G401.6 (cell line): ENCODE data around the gene GCNA.
"Not testable (repeated sequence)": the region's sequence is repeated elsewhere in the genome, so short reads cannot be mapped to it uniquely, and the experiment has no call there.

Source experiments
- FAIRE-seq: peaks from 2 replicates; lab custom pipeline; 2012; peaks lifted over from hg19 to GRCh38; lab: Jason Lieb, UNC

GCNA gene

DNA sequence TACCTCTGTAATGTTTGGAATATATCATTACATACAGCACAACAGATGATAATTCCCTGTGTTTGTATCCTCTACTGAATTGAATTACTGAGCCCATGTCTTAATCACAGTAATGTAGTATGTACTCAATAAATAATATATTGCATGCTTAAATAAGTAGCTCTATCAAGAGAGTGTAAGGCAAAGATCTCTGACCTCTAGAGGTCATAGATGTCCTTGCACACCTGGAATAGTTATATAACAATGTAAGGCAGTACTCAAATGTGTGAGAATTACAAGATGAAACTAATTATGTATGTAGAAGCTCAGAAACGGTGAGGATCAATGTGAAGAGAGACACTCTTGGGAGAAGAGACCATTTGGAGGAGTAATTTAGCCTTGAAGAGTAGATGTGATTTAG is 14.3 kb upstream of the GCNA start:
- FAIRE-seq: no peak

DNA sequence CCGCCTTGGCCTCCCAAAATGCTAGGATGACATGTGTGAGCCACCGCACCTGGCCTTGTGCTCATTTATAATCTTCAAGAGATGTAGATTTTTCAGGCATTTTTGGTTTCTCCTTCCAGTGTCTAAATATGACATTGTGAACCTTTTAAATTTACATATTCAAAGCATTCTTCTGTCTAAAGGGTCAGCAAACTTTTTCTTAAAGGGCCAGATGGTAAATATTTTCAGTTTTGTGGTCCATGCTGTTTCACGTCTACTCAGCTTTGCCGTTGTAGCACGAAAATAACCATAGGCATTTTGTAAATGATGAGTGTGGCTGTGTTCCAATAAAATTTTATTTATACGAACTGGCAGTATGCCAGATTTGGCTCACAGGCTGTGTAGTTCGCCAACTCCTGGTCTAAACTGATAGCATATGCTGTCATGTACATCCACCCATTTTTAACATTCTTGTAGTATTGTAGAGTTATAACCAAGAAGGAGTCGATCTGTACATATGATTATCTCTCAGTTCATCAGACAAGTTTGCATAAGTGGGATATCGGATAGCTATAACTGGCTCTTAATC is 12.7 kb upstream of the GCNA start:
- FAIRE-seq: no peak

DNA sequence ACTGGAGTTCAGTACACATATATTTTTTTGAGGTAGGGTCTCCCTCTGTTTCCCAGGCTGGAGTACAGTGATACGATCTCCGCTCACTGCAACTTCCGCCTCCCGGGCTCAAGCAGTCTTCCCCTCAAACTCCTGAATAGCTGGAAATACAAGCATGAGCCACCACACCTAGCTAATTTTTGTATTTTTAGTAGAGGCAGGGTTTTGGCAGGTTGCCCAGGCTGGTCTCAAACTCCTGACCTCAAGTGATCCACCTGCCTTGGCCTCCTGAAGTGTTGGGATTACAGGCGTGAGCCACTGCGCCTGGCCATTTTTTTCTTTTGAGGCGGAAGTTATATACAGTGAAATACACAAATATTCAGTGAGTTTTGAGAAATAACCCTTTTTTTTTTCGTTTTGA is 6.8 kb upstream of the GCNA start:
- not testable (repeated sequence) for FAIRE-seq

DNA sequence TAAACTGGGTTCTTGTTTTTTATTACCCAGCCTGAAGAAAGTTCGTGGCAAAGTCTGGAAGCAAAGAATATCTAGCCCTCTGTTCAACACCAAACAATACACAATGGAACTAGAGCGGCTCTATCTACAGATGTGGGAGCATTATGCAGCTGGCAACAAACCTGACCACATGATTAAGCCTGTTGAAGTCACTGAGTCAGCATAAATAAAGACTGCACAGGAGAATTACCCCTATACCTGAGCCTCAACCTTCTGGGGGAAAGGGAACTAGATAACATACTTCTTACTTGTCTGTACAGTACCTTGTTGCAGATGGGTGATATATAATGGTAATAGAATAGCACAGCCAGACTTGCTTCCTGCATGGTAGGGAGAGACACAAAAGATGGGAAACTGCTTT is 4.6 kb upstream of the GCNA start:
- FAIRE-seq: no peak

DNA sequence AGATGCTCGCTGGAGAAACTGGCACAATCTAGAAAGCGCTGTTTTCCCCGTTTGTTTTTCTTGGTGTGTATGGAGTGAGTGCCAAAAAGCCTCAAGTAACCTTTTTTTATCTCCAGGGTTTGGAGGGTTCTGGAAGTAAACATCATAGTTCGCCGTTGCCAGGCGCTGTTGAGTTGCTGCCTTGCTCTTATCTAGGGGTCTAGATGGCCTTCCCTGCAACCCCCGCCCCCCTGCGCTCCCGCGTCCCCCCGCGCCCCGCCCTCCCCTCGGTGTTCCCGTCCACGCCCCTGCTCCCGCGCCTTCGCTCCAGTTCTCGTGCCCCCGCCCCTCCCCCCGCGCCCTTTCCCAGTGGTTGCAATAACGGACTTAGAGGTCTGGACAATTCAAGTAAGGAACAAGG is 555 bp upstream of the GCNA start:
- no peak for FAIRE-seq

DNA sequence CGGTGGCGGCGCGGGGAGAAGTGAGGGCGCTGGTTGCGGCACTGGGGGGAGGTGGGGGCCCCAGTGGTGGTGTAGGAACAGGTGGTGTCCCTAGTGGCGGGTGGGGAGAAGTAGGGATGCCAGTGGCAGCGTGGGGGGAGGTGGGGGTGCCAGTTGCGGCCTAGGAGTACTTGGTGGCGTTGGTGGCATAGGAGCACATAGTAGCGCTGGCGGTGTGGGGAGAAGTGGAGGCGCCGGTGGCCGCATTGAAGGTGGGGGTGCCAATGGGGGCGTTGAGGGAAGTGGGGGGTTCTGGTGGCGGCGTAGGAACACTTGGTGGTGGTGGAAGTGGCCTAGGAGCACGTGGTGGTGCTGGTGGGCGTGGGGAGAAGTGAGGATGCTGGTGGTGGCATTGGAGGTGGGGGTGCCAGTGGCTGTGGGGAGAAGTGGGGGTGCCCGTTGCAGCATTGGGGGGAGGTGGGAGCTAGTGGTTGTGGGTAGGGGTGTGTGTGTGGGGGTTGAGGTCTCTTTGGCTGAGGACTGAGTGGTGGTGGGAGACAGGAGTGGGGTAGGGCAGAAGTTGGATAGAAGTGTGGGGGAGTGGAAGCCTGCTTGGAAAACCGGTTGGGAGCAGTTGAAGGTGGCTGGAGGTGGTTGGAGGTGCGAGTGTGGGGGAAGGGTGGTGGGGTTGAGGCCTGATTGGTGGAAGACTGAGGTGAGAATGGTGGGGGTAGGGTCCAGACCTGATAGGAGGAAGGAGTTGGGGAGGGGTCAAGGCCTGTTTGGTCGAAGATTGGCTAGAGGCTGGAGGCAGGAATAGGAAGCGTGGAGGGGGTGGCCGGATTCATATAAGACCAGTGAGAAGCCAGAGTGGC is 1.1 kb downstream of the GCNA start:
- FAIRE-seq: no peak

DNA sequence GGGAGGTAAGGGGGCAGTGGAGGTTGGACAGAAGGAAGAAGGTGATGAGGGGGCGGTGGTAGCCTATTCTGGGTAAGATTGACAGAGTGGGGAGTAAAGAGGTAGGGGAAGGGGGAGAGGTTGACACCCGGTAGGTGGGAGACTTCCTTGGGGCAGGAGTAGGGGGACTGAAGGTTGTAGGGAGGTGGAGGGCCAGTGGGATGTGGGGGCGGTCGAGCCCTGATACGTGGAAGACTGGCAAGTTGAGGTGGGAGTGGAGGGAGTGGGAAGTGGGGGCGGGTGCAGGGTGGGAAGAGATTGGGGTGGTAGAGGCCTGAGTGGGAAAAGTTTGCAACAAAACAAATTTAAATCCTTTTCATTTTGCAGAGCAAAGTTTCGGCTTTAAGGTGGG is 1.7 kb downstream of the GCNA start:
- FAIRE-seq: no peak

DNA sequence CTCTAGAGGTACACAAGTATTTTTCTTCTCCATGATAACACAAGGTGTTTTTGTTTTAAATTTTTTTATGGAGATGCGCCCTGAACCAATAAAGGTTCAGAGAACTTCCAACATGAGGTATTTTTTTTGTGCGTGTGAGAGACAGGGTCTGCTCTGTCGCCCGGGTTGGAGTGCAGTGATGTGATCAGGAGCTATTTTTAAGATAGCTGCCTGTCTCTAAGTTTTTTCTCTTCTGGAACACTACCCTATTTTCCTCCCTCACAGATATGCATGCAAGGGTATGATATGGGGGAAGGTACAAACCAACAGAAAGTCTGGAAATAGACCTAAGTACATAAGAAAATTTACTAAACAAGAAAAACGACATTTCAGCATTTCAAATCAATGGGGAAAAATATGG is 3.0 kb downstream of the GCNA start:
- no peak for FAIRE-seq

DNA sequence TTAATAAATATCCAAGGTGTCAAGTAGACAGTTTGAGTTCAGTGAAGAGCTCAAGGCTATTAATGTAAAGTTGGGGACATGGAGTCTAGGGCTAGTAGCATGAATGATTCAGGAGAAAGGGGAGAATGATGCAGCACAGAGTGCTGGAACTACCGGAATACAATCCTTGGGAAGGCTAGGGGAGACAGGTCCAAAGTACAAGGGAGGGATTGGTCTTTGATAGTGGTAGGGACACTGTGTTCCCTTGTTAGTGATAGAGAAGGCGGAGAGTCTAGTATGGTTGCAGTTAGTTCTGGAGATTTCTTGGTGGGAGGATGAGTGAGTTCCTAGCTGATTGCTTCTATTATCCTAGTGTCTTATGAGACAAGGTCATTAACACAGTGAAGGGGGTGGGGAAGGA is 8.7 kb downstream of the GCNA start:
- FAIRE-seq: no peak

DNA sequence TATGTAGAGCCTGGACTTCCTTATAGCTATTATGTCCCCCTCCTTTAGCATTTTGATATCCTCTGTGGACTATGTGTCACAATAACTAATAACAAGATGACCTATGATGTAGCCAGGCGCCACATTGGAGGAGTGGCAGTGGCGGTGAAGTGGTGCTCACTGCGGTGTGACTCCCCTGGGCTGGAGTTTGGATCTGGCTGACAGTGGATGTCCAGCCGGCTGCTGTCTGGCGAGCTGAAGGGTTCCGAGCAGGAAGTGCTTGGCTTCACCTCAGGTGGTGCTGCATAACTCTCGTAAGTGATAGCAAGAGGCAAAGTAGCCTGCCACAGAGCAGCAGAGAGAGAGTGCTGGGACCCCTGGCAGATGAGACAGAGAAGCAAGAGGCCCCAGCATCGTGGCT is 15.0 kb downstream of the GCNA start:
- not testable (repeated sequence) for FAIRE-seq

DNA sequence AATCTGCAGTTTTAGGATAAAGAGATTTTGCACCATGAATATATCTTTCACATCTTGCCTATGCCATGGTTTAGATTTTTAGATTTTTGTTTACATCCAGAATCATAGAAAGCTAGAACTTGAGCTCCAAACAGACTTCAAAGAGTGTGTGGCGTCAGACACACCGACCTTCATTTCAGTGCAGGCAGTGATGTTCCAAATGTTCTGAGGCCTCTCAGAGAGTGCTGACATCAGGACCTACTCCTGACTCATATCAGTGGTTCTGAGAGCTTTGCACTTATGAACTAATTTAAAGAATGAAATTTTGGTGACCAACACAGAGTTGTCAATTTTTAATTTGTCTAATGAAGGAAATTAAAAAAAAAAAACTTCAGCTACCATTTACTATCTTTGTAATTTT is 21.7 kb downstream of the GCNA start:
- no peak for FAIRE-seq

DNA sequence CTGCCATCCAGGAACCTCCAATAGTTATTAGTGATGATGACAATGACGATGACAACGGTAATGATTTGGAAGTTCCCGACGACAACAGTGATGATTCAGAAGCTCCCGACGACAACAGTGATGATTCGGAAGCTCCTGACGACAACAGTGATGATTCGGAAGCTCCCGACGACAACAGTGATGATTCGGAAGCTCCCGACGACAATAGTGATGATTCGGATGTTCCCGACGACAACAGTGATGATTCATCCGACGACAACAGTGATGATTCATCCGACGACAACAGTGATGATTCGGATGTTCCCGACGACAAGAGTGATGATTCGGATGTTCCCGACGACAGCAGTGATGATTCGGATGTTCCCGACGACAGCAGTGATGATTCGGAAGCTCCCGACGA is 25.4 kb downstream of the GCNA start:
- FAIRE-seq: no peak

DNA sequence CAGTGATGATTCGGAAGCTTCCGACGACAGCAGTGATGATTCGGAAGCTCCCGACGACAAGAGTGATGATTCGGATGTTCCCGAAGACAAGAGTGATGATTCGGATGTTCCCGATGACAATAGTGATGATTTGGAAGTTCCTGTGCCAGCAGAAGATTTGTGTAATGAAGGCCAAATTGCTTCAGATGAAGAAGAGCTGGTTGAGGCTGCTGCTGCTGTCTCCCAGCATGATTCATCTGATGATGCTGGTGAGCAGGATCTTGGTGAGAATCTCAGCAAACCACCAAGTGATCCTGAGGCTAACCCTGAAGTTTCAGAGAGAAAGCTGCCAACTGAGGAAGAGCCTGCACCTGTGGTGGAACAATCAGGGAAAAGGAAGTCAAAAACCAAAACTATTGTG is 25.9 kb downstream of the GCNA start:
- no peak for FAIRE-seq

DNA sequence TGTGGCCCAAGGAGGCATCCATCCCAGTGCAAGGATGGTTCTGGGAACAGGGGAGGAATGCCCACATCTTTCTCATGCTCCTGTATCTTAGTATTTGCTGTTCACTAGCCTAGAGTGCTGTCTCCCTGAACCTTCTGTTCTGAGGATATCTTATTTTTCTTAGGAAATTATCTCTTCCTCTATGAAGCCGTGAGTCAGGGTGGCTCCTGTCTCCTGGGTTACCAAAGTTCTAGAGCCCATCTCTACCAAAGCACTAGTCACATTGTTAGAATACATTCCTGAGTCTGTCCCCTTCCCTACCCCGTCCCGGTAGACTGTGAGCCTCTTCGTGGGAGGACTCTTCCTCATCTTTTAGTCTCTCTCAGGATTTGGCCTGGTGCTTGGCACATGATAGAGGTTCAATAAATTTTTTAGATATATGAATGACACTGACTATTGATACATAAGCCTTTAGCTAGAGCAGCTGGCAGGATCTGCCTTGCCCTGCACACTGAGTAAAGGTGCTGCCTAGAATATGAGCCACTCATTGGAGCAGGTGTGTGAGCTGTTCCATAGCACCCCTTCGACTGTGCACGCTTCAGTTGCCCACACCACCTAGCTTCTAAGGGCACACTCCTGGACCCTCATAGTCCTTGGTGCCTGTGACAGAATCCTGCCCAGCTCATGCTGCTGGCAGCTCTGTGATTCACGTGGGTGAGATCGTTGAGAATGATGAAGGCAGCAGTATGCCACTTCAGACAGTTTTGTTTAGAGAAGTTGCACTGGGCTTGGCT is 26.7 kb downstream of the GCNA start:
- FAIRE-seq: no peak

DNA sequence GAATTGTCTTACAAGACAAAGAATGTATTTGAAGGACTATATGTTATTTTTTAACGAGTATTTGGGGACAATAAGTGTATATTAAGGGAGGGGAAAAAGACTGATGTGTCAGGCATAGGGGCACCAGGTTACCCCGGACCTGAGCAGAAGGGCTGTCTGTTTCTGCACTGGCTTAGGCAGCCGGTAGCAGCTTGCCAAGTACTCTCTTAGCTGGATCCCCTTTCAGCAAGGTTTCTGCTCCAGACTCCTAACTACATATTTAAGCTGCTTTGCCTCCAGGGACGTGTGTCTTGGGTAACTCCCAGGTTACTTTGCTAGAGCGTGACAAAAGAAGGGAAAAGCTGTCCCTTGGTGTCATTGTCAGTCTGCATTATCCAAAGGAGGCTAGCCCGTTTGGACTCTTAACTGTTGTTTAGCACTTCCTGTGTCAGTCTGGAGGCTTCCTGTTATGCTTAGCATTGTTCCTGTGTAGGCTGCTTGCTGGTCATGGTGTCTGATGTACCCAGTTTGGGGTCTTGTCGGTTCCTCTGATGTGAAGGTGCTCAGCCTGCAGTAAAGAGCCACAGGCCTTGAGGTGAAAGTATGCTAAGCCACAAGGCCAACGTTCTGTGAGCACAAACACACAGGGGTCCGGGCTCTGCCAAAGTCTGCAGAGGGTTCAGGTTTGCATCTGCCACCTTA is 28.4 kb downstream of the GCNA start:
- FAIRE-seq: no peak

DNA sequence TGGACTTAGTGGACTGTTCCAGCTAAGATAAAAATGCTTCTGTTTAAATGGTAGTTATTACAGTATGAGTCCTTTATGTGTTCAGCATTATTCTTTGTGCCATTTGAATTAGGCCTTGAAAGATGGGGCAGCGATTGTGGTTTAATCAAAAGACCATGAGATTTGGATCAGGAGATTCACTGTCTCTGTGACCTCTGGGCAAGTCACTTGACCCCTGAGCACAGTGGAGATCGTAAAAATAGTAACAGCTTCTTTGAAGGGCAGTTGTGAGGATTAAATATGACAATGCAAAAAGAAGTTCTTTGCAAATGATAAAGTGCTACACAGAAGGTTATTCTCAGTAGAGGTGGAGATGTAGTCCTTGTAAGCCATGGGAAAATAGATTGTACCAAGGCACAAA is 29.3 kb downstream of the GCNA start:
- no peak for FAIRE-seq

DNA sequence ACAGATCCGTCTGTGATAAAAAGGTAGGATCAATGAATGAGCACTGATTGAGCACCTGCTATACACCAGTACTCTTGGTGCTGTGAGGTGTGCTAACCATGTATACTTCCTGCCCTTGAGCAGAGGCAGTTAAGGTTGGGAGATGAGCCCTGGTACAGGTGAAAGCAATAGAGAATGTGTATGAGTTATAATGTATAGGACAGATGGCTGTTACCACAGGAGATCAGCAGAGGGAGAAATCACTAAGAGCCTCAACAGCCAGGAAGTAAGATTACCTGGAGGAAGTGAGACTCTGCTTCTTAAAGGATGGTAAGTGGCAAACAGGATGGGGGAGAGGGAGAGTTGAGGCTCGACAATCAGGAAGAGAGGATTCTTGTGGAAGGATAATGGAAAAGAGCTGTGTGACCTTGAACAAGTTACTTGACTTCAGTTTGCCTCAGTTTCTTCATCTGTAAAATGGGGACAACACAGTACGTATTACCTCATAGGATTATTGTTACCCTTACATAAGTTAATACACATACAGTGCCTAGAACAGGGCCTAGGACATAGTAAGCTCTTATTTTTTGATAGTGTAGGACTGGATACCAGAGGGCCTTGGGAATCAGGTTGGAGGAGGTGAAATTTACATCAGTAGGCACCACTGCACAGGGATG is 31.0 kb downstream of the GCNA start:
- FAIRE-seq: no peak

DNA sequence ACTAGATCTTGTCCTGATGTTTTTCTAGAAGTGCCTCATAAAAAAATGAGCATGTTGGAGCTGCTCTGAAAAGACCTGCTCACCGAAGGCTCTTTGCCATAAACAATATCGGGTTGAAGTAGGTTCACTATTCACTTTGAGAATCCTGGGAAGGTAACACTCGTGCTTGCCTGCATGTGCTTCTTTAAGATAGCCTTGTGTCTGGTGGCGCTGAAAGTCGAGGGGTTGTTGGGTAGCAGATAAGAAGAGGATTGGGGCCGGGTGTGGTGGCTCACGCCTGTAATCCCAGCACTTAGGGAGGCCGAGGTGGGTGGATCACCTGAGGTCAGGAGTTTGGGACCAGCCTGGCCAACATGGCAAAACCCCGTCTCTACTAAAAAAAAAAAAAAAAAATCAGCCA is 33.5 kb downstream of the GCNA start:
- not testable (repeated sequence) for FAIRE-seq

DNA sequence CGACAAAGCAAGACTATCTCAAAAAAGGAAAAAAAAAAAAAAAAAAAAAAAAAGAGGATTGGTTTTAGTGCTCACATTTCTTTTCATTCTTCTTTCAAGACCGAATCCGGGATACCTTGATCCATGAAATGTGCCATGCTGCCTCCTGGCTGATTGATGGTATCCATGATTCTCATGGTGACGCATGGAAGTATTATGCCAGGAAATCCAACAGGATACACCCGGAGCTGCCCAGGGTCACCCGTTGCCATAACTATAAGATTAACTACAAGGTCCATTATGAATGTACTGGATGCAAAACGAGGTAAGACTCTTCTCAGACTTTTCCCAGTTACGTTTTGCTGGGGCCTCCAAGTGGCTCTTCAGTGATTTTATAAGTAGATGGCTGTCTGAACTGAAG is 34.0 kb downstream of the GCNA start:
- no peak for FAIRE-seq

DNA sequence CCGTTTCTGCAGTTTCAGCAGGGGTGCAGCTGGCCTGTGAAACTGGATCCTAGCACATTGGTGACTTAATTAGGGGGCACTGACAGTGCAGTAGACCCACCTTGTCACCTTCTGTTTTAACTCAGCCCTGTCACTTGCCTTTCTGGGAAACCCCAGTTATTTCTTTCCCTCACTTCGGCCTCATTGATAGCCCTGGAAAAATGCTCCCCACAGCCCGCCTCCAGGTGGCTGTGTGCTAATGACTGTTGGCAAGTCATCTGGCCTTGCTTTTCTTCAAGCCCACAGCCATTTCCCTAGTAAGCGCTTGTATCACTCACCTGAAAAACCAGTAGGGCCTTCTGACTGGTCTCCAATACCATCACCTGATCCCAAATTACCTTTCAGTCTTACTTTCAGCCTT is 36.8 kb downstream of the GCNA start:
- no peak for FAIRE-seq

DNA sequence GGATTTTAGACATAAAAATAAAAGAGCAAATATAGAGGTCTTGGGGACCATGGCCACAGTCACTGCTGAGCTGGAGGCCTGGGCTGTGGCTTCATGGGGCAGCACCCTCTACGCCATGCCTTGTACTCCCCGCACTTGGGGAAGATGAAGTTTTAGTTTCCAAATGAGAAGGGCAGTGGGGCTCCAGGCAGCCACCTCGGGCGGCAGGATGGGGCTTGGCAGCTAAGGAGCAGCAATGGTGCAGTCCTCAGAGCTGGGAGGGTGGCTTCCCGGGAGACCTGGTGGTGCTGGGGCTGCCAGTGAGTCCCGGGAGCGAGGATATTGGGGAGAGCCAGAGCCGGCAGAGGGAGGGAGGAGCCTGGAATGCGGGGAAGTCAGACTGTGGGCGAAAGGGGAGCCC is 37.7 kb downstream of the GCNA start:
- FAIRE-seq: no peak
